22Rv1 (cell line): Measurements from ENCODE around the gene ALLC.

Experiments used
- CTCF ChIP-seq: fragments of 450-650 bp; IDR thresholded peaks from 2 replicates; pipeline ENCODE4 v1.5.1; 2017; ENCODE audit warnings: mild to moderate bottlenecking
- ZFX ChIP-seq: fragments of 450-650 bp; IDR thresholded peaks from 2 replicates; pipeline ENCODE4 v1.6.1; 2017; ENCODE audit warnings: antibody characterized with exemption, borderline replicate concordance

- TF ChIP-seq CTCF (no peak), ZFX (no peak)
These were observed 20.2 kb downstream of the ALLC start for GRCh38 chr2:3678212-3678611.
